Transverse colon (tissue), 4 donors: ENCODE data around the gene IL6.

Experiments
- CTCF ChIP-seq, 5 experiments: fragments of 200-600 bp in 3 of 5; fragments of 450-650 bp in 2 of 5; sonication (generic) in 3 of 5; IDR thresholded peaks; 1 replicate in 2 of 5; 2 replicates in 3 of 5; pipeline ENCODE4 v1.5.1; 2016 to 2017; ENCODE audit warnings: antibody characterized with exemption in 5 of 5, inconsistent platforms in 3 of 5, mild to moderate bottlenecking in 2 of 5, moderate library complexity in 1 of 5
- EP300 ChIP-seq: sonication (generic); formaldehyde crosslinking; IDR thresholded peaks from one replicate; pipeline ENCODE4 v1.6.1; 2017; ENCODE audit warnings: antibody characterized with exemption, low read depth
- POLR2A ChIP-seq: fragments of 450-650 bp; IDR thresholded peaks from one replicate; pipeline ENCODE4 v1.6.1; 2016; ENCODE audit warnings: antibody characterized with exemption, mild to moderate bottlenecking, moderate library complexity
- POLR2AphosphoS5 ChIP-seq, 3 donors: sonication (generic); formaldehyde crosslinking; IDR thresholded peaks; one replicate each; pipeline ENCODE4 v1.6.1; 2016; ENCODE audit warnings: antibody characterized with exemption in 3 of 3

- TF ChIP-seq POLR2A: no peak
- no peak for TF ChIP-seq CTCF (IDR thresholded peaks at IDR 0.05)
- no peak for TF ChIP-seq EP300
- TF ChIP-seq POLR2AphosphoS5 (IDR thresholded peaks at IDR 0.05): no peak
Observed at GRCh38 chr7:22771872-22772228, 44.9 kb downstream of the IL6 start.
